Loucy (cell line): Measurements from ENCODE around the gene KANK2.

Experiments
- EZH2phosphoT487 ChIP-seq: fragments of 200-600 bp; IDR thresholded peaks from 2 replicates; pipeline ENCODE4 v1.6.1; 2018; ENCODE audit warnings: antibody characterized with exemption, mild to moderate bottlenecking, moderate library complexity, borderline replicate concordance
- TF ChIP-seq, protein P1 (sequence below): fragments of 200-600 bp; sonication (generic); conservative IDR thresholded peaks from 2 replicates; pipeline ENCODE4 v1.5.1; 2014; ENCODE audit warnings: mild to moderate bottlenecking, antibody characterized with exemption, low read length

GRCh38 chr19:11171144-11171543, 26.2 kb downstream of the KANK2 start:
- TF ChIP-seq, protein P1, sequence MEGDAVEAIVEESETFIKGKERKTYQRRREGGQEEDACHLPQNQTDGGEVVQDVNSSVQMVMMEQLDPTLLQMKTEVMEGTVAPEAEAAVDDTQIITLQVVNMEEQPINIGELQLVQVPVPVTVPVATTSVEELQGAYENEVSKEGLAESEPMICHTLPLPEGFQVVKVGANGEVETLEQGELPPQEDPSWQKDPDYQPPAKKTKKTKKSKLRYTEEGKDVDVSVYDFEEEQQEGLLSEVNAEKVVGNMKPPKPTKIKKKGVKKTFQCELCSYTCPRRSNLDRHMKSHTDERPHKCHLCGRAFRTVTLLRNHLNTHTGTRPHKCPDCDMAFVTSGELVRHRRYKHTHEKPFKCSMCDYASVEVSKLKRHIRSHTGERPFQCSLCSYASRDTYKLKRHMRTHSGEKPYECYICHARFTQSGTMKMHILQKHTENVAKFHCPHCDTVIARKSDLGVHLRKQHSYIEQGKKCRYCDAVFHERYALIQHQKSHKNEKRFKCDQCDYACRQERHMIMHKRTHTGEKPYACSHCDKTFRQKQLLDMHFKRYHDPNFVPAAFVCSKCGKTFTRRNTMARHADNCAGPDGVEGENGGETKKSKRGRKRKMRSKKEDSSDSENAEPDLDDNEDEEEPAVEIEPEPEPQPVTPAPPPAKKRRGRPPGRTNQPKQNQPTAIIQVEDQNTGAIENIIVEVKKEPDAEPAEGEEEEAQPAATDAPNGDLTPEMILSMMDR, result no peak
- TF ChIP-seq EZH2phosphoT487, result no peak
